Stomach (tissue), 9 donors: ENCODE measurements around the gene TMA7B. TPM values are rescaled to one million over a fixed set of nuclear protein-coding genes. Genes with fewer than 3 reads are reported as not detected.

Experiments
- DNase-seq, 2 donors: peaks; one replicate each; pipeline versions ENCODE4 v3.0.0 to v3.0.0-alpha.2; 2013 to 2019
- H3K27ac ChIP-seq, 5 donors: fragments of 200-600 bp in 4 of 5; sonication (generic) in 4 of 5; one replicate each; pipeline ENCODE4 v1.5.1; 2013 to 2019; ENCODE audit warnings: mild to moderate bottlenecking in 1 of 5, moderate library complexity in 1 of 5
- H3K27me3 ChIP-seq, 3 donors: fragments of 200-600 bp; sonication (generic); one replicate each; pipeline ENCODE4 v1.5.1; 2017 to 2019; ENCODE audit warnings: mixed run types in 1 of 3
- H3K36me3 ChIP-seq, 4 donors: fragments of 200-600 bp; sonication (generic); 1 replicate in 3 of 4; 2 replicates in 1 of 4; pipeline ENCODE4 v1.5.1; 2016 to 2019
- H3K4me1 ChIP-seq, 4 donors: fragments of 200-600 bp; sonication (generic); one replicate each; pipeline ENCODE4 v1.5.1; 2016 to 2019
- H3K4me3 ChIP-seq, 4 donors: fragments of 200-600 bp; sonication (generic) in 3 of 4; one replicate each; pipeline ENCODE4 v1.5.1; 2016 to 2019; ENCODE audit warnings: mild to moderate bottlenecking in 1 of 4
- H3K9me3 ChIP-seq, 4 donors: fragments of 200-600 bp; sonication (generic); one replicate each; pipeline ENCODE4 v1.5.1; 2016 to 2019
- EP300 ChIP-seq: sonication (generic); formaldehyde crosslinking; IDR thresholded peaks from one replicate; pipeline ENCODE4 v1.6.1; 2017; ENCODE audit warnings: antibody characterized with exemption
- POLR2A ChIP-seq, 4 donors: fragments of 450-650 bp; IDR thresholded peaks; one replicate each; pipeline ENCODE4 v1.6.1; 2016; ENCODE audit warnings: antibody characterized with exemption in 4 of 4, control low read depth in 2 of 4, mild to moderate bottlenecking in 1 of 4, moderate library complexity in 1 of 4
- POLR2AphosphoS5 ChIP-seq, 3 donors: sonication (generic); formaldehyde crosslinking; IDR thresholded peaks; one replicate each; pipeline ENCODE4 v1.6.1; 2016; ENCODE audit warnings: antibody characterized with exemption in 3 of 3
- WGBS, 5 donors: extraction: QIAGEN DNeasy Blood & Tissue Kit in 3 of 5; methylation state at CpG; one replicate each; pipeline versions ENCODE4 v1.1.5 to v1.1.7; 2013 to 2018; 5-methylcytosine and 5-hydroxymethylcytosine counted together
- intact Hi-C: fragments of 100-400 bp; cut with DNase I; formaldehyde crosslinking; loops from one replicate; pipeline ENCODE4 v1.15.1; 2023; ENCODE audit warnings: low total_unique reads
- polyA plus RNA-seq, 3 donors: library from polyadenylated mRNA; stranded (reverse); fragments of 200-250 nt; gene quantifications; one replicate each; pipeline ENCODE4 v1.2.3, GENCODE V29; 2013
- total RNA-seq, 5 donors: library from RNA; depleted of rRNA; stranded (reverse); fragments of >200 nt; gene quantifications; one replicate each; pipeline versions ENCODE4 v1.1.0 to v1.2.3, GENCODE V29; 2014 to 2016
- TF ChIP-seq, protein P1 (sequence below), 7 experiments: fragments of 450-650 bp in 4 of 7; fragments of 200-600 bp in 3 of 7; sonication (generic) in 3 of 7; IDR thresholded peaks; one replicate each; pipeline ENCODE4 v1.5.1; 2016 to 2019; ENCODE audit warnings: antibody characterized with exemption in 7 of 7, control low read depth in 2 of 7, mild to moderate bottlenecking in 1 of 7
- donor health status: healthy with polysubstance abuse.
- donor health status: Bipolar disorder and iron deficiency.
- donor health status: healthy.

Gene TMA7B
- total and polyA plus RNA-seq, 8 donors, result 1.1 to 1.3 TPM; not detected in 6

DNA sequence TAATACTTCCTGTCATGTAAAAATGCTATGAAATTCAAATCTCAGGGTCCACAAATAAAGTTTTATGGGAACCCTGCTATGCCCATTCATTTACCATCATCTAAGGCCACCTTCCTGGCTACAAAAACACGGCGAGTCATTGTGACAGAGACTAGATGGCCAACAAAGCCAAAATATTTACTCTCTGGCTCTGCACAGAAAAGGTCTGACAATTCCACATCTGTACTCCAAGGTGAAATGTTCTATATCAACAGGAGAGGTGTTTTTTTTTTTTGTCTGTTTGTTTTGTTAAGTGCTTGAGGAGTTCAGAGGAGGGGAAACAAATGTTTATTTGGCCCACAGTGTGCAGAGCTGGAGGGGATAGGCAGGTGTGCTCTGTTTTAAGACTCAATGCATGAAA lies 18.6 kb upstream of the TMA7B start:
- peaks cover 0 to 4% (median 0%) of the 10 kb centered on the region in 4 donors for H3K4me1 ChIP-seq
- 63 to 72% (median 71%) methylated on average over 2 of the region's 2 CpGs for WGBS, 5 donors
- H3K9me3 ChIP-seq, result no peaks in the 10 kb centered on the region
- H3K4me3 ChIP-seq, result no peak overlapping the region
- intact Hi-C loops, result no loop called here
- peaks cover 0 to 10% (median 4%) of the 10 kb centered on the region in 3 donors for H3K27me3 ChIP-seq
- DNase-seq, result no peak
- no peaks in the 10 kb centered on the region for H3K36me3 ChIP-seq
- H3K27ac ChIP-seq, result no peak overlapping the region
- TF ChIP-seq EP300 (no peak), POLR2AphosphoS5 (IDR thresholded peaks at IDR 0.05) (no peak), POLR2A (IDR thresholded peaks at IDR 0.05) (no peak)
- TF ChIP-seq, protein P1, sequence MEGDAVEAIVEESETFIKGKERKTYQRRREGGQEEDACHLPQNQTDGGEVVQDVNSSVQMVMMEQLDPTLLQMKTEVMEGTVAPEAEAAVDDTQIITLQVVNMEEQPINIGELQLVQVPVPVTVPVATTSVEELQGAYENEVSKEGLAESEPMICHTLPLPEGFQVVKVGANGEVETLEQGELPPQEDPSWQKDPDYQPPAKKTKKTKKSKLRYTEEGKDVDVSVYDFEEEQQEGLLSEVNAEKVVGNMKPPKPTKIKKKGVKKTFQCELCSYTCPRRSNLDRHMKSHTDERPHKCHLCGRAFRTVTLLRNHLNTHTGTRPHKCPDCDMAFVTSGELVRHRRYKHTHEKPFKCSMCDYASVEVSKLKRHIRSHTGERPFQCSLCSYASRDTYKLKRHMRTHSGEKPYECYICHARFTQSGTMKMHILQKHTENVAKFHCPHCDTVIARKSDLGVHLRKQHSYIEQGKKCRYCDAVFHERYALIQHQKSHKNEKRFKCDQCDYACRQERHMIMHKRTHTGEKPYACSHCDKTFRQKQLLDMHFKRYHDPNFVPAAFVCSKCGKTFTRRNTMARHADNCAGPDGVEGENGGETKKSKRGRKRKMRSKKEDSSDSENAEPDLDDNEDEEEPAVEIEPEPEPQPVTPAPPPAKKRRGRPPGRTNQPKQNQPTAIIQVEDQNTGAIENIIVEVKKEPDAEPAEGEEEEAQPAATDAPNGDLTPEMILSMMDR (IDR thresholded peaks at IDR 0.05), result no peak

DNA sequence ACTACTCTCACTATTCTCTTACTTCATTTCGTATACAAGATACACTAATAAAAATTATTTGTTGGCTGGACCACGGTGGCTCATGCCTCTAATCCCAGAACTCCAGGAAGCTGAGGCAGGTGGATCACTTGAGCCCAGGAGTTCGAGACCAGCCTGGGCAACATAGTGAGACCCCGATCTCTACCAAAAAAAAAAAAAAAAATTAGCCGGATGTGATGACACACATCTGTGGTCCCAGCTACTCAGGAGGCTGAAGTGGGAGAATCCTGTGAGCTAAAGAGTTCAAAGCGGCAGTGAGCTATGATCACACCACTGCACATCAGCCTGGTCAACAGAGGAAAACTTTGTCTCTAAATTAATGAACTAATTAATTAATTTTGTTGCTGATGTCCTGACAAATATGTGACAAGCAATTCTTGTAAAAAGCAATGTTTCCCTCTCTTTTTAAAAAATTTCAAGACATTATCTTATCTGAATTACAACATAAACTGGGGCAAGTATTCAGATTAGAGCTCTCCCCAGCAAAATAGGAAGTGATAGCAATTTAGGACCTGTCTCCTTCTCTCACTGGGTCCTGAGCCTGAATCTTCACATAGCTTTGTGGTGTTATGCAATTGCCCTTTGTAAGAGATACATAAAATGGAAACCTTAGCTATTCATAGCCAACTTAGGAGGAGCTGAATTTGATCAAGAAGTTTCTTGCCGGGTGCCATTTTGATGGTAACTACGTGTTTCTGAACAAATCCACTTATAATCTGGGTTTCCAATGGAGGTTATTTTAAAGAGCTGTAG lies 17.6 kb upstream of the TMA7B start:
- H3K9me3 ChIP-seq, result no peaks in the 10 kb centered on the region
- H3K4me1 ChIP-seq, result peaks cover 0 to 12% (median 0%) of the 10 kb centered on the region in 4 donors
- H3K36me3 ChIP-seq, result no peaks in the 10 kb centered on the region
- no peak for TF ChIP-seq EP300
- TF ChIP-seq POLR2A (IDR thresholded peaks at IDR 0.05), result no peak
- TF ChIP-seq POLR2AphosphoS5 (IDR thresholded peaks at IDR 0.05), result no peak
- TF ChIP-seq, protein P1 (IDR thresholded peaks at IDR 0.05), result no peak
- intact Hi-C loops, result no loop called here
- peaks cover 0 to 10% (median 4%) of the 10 kb centered on the region in 3 donors for H3K27me3 ChIP-seq
- DNase-seq, result no peak
- no peak overlapping the region for H3K4me3 ChIP-seq
- H3K27ac ChIP-seq, result no peak overlapping the region
- WGBS, 5 donors, result 82 to 87% (median 84%) methylated on average over 8 of the region's 8 CpGs

DNA sequence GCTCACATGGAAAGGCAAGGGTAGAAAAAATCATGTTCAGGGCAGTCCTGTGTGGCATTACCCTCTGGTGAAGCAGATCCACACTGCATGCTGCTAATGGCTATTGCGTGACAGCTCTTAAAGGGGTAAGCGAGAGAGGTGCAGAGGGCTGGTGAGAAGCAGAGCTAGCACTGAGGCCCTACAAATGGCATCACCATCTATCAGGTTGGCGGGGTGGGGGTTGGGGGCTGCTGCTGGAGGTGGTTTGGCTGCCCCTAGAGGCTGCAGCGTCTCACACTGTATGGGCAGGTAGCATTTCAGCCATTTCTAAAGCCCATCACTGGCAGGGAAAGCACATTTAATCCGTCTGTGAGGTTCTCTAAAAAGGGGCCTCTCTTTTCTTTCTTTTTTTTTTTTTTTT lies 16.9 kb upstream of the TMA7B start:
- Histone ChIP-seq H3K27me3 (peaks cover 0 to 8% (median 3%) of the 10 kb centered on the region in 3 donors), H3K4me3 (no peak overlapping the region), H3K4me1 (peaks cover 0 to 12% (median 0%) of the 10 kb centered on the region in 4 donors), H3K27ac (no peak overlapping the region), H3K9me3 (no peaks in the 10 kb centered on the region), H3K36me3 (no peaks in the 10 kb centered on the region)
- DNase-seq, result no peak
- intact Hi-C loops, result no loop called here
- WGBS, 5 donors, result 79 to 92% (median 85%) methylated on average over 5 of the region's 5 CpGs
- TF ChIP-seq POLR2AphosphoS5 (IDR thresholded peaks at IDR 0.05) (no peak), EP300 (no peak), POLR2A (IDR thresholded peaks at IDR 0.05) (no peak)
- TF ChIP-seq, protein P1 (IDR thresholded peaks at IDR 0.05), result no peak

DNA sequence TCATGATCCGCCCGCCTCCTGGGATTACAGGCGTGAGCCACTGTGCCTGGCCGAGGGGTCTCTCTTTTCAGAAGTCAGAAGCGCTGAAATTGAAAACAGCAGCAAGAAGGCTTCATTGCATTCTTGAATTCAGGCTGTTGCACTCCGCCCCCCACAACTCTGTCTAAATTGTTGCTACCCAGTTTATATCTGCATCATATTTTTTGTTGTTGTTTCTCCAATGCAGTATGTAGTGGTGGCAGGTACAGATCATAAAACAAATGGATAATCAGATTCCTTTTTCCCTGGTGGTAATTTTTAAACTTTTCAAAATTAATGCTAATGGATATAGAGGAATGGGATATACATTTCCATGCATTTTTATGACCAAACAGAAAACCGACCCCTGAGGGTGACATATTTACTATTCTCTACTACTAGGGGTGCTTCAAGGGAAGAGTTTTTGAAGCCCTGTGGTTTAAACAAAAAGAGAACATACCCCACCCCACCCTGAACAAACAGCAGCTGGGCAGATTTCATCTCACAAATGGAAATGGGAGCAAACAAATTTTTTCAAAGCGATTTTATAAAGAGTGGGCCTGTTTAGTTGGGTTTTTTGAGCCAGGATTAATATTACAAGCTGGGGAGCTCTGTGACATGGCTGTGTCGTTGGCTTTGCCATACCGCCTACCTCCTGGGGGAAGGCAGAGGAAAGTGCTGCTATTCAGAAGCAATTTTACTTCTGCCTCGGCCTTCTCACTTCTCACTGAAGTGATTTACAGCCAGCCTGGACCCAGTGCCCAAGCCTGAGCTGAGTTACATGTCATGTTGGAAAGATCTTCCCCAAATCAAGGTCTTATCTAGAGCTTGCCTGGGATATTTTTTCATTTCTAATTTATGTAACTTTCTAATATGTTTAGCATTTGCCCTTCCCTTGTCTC lies 16.0 kb upstream of the TMA7B start:
- DNase-seq, result no peak
- Histone ChIP-seq H3K4me1 (peaks cover 0 to 12% (median 0%) of the 10 kb centered on the region in 4 donors), H3K4me3 (no peak overlapping the region), H3K27me3 (no peaks in the 10 kb centered on the region), H3K9me3 (no peaks in the 10 kb centered on the region), H3K36me3 (no peaks in the 10 kb centered on the region), H3K27ac (no peak overlapping the region)
- intact Hi-C loops, result no loop called here
- WGBS, 5 donors, result 79 to 83% (median 82%) methylated on average over 11 of the region's 11 CpGs
- TF ChIP-seq POLR2A (IDR thresholded peaks at IDR 0.05) (no peak), POLR2AphosphoS5 (IDR thresholded peaks at IDR 0.05) (no peak), EP300 (no peak)
- TF ChIP-seq, protein P1 (IDR thresholded peaks at IDR 0.05), result no peak
